Omental fat pad (tissue), 4 donors: Measurements from ENCODE around the gene TESPA1. TPM values are rescaled to one million over a fixed set of nuclear protein-coding genes. Genes with fewer than 3 reads are reported as not detected.
A peak's percentile ranks its signal among the peaks of the same experiment; 100 is the strongest.
"Not testable (repeated sequence)": the region's sequence is repeated elsewhere in the genome, so short reads cannot be mapped to it uniquely, and the experiment has no call there.

ENCODE experiments used
- ATAC-seq: fragments of 150-250 bp; one replicate; pipeline ENCODE4 v1.9.1; 2016; ENCODE audit warnings: mild to moderate bottlenecking, moderate library complexity; ENCODE audit not compliant: low FRiP score
- DNase-seq: peaks from one replicate; pipeline ENCODE4 v3.0.0-alpha.2; 2019; ENCODE audit warnings: low spot score
- total RNA-seq, 4 donors: library from RNA; depleted of rRNA; stranded (reverse); fragments of >200 nt; gene quantifications; one replicate each; pipeline ENCODE4 v1.1.0, GENCODE V29; 2016
- TF ChIP-seq, protein P1 (sequence below), 3 donors: fragments of 450-650 bp; IDR thresholded peaks; one replicate each; pipeline ENCODE4 v1.5.1; 2016 to 2017; ENCODE audit warnings: antibody characterized with exemption in 3 of 3, mild to moderate bottlenecking in 3 of 3, moderate library complexity in 2 of 3

TESPA1 gene
- total RNA-seq, 4 donors from 2014 or later, result 1.3 to 3.6 (median 2.0) TPM

DNA sequence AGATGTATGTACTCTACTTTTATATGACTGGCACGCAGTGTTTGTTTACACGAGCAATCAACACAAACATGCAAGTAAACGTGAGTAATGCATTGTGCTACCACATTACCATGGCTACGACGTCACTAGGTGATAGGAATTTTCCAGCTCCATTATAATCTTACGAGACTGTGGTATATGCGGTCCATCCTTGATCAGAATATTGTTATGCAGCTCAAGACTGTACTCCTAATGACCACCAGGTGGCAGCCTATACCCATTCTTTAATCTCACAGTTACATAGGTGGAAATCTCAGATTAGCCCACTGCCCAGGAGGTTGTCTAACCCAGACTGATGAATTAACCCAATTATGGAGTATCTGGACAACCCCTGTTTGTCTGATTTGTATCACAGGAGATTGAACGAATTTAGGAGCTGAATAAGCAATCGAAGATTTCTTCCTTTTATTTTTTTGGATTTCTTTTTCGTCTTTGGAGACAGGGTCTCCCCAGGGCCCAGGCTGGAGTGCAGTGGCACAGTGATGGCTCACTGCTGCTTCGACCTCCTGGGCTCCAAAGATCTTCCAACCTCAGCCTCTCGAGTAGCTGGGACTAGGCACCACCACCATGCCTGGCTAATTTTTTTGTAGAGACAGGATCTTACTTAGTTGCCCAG lies 8.7 kb upstream of the TESPA1 start:
- DNase-seq, result no peak
- ATAC-seq, result no peak
- TF ChIP-seq, protein P1, sequence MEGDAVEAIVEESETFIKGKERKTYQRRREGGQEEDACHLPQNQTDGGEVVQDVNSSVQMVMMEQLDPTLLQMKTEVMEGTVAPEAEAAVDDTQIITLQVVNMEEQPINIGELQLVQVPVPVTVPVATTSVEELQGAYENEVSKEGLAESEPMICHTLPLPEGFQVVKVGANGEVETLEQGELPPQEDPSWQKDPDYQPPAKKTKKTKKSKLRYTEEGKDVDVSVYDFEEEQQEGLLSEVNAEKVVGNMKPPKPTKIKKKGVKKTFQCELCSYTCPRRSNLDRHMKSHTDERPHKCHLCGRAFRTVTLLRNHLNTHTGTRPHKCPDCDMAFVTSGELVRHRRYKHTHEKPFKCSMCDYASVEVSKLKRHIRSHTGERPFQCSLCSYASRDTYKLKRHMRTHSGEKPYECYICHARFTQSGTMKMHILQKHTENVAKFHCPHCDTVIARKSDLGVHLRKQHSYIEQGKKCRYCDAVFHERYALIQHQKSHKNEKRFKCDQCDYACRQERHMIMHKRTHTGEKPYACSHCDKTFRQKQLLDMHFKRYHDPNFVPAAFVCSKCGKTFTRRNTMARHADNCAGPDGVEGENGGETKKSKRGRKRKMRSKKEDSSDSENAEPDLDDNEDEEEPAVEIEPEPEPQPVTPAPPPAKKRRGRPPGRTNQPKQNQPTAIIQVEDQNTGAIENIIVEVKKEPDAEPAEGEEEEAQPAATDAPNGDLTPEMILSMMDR (IDR thresholded peaks at IDR 0.05), result peak in 1 of 3 donors; percentile 90

DNA sequence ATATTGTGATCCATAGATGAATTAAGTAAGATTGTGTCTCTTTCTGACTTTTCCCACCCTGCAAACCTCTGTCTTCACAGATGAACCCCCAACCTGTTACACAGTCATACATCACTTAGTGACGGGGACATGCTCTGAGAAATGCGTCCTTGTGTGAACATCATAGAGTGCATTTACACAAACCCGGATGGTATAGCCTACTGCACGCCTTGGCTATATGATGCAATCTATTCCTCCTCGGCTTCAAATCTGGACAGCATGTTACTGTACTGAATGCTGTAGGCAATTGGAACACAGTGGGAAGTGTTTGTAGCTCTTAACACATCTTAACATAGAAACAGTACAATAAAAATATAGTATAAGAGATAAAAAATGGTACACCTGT lies 7.4 kb upstream of the TESPA1 start:
- no peak for ATAC-seq
- DNase-seq, result no peak
- TF ChIP-seq, protein P1 (IDR thresholded peaks at IDR 0.05), result no peak

DNA sequence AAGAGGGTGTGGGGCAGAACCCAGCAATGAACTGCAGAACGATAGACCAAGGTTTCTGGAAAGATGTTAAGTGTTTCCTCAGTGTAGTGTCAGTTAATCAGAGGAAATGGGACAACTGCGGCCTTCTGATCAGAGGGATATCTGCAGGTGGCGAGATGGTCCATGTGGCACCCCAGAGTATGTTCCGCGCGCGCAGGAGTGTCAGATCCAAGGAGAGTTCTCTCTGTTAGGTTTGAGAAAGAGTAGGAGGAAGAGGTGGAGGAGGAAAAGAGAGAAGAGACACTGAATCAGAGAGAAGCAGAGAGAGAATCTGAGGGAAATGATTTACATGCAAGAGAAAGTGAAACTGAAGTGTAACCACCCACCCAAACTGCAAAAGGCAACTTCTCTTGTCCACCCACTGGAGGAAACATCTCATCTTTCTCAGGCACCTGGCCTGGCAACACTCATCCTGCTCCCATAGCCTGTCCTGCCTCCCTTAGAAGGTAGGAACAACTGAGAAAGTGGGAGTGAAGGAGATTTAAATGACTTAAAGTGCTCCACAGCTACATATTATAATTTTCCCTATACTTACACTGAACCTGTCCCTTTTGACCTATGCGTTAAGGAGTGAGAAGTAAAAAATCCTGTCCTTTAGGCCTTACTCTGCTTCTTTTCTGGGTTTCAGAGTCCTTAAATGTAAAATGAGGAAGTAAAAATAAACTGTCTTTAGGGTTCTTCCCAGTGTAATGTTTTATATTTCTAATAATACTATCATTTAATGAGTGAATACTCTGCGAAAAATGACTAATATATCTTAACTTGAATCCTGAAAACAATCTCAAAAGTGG lies 6.8 kb upstream of the TESPA1 start:
- TF ChIP-seq, protein P1 (IDR thresholded peaks at IDR 0.05), result no peak
- DNase-seq (no peak), ATAC-seq (no peak)

DNA sequence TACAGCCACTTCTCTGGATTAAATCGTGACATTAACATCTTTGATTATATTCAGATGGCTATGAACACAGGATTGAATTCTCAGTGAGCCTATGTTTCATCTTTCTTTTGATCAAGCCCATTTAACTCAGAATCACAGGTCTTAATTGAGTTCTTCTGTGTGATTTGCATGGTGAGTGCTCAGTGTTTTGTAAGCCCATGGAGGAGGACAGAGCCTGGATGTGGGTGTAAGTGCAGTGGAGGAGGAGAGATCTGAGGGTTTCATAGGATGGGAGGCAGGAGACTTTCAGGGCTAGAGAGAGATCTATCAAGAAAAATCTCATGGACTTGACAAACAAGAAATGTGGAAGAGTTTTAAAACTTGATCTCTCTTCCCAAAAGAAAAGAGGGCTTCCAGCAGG lies 5.3 kb upstream of the TESPA1 start:
- DNase-seq (no peak), ATAC-seq (no peak)
- TF ChIP-seq, protein P1 (IDR thresholded peaks at IDR 0.05), result no peak

DNA sequence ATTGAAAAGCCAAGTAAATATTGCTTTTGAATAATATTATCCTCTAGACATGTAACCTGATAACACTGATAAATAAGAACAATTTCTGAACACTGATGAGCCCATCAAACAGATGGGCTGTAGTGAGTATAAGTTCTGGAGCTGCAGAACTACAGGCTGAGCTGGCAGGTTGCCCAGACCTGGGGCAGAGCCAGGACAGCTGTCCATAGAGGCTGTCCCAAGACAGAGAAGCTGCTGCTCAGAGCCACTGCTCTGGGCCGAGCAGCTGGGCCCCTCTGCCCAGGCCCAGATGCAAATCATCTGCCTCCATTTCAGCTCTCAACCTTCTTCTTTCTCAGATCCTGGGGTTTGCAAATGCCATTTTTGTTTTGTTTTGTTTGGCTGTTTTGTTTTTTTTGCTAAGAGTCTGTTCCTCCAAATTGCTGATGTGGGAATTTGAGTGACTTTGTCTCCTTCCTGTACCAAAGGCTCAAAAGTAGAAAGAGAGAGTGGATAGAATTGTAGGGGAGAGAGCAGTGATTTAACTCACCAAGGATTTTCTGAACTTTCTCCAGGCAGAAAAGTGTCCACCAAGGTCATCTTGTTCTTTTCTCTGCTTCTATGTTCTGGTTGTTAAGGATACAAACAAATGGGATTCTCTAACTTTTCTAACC lies 4.0 kb upstream of the TESPA1 start:
- peak; percentile 34 for DNase-seq
- ATAC-seq, result no peak
- TF ChIP-seq, protein P1 (IDR thresholded peaks at IDR 0.05), result no peak

DNA sequence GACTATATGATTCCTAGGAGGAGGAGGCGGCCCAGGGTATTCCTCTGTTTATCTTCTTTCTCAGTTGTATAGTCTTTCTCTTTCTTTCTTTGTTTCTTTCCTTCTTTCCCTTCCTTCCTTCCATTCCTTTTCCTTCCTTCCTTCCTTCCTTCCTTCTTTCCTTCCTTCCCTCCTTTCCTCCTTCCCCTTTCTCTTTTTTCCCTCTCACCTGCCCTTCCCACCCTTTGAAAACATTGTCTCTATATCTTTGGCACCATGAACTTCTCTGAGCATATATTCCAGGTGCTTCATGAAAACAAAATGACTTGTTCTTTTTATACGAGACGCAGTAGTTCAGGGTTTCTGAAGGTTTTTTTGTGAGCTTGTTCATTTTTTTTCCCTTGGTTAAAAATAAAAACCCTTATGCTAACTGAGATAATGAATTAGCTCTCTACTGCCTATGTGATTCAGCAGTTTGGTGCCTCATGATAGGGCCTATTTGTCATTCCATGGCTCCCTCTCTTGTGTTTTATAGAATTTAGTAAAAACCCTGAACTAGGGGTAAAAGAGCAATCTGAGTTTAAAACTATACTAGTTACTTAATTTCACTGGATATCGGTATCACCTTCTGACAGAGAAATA lies 3.2 kb upstream of the TESPA1 start:
- no peak for ATAC-seq
- TF ChIP-seq, protein P1 (IDR thresholded peaks at IDR 0.05), result no peak

DNA sequence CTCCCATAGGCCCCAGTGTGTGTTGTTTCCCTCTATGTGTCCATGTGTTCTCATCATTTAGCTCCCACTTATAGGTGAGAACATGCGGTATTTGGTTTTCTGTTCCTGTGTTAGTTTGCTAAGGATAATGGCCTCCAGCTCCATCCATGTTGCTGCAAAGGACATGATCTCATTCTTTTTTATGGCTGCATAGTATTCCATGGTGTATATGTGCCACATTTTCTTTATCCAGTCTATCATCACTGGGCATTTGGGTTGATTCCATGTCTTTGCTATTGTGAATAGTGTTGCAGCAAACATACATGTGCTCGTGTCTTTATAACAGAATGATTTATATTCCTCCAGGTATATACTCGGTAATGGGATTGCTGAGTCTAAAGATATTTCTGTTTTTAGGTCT lies 2.2 kb upstream of the TESPA1 start:
- not testable (repeated sequence) for ATAC-seq

More for the DNA sequence above, 3.2 kb upstream of the TESPA1 start:
- DNase-seq, result no peak

More for the DNA sequence above, 2.2 kb upstream of the TESPA1 start:
- not testable (repeated sequence) for DNase-seq
